Fibroblast of lung (primary cell): ENCODE results near the gene LRRC8E.

Experiments used
- EZH2 ChIP-seq: IDR thresholded peaks from 2 replicates; pipeline ENCODE4 v1.5.1; 2012; ENCODE audit warnings: low read length, control low read depth, mild to moderate bottlenecking; ENCODE audit errors: missing control alignments
- TF ChIP-seq, protein P1 (sequence below), 2 donors: IDR thresholded peaks in 1 of 2; conservative IDR thresholded peaks in 1 of 2; 1 replicate in 1 of 2; 2 replicates in 1 of 2; pipeline ENCODE4 v1.5.1; 2011 to 2012; ENCODE audit warnings: low read length in 2 of 2, control low read depth in 1 of 2, inconsistent platforms in 1 of 2, low read depth in 1 of 2, mild to moderate bottlenecking in 1 of 2

GRCh38 chr19:7870571-7871436, 17.5 kb upstream of the LRRC8E start:
- no peak for TF ChIP-seq EZH2
- TF ChIP-seq, protein P1, sequence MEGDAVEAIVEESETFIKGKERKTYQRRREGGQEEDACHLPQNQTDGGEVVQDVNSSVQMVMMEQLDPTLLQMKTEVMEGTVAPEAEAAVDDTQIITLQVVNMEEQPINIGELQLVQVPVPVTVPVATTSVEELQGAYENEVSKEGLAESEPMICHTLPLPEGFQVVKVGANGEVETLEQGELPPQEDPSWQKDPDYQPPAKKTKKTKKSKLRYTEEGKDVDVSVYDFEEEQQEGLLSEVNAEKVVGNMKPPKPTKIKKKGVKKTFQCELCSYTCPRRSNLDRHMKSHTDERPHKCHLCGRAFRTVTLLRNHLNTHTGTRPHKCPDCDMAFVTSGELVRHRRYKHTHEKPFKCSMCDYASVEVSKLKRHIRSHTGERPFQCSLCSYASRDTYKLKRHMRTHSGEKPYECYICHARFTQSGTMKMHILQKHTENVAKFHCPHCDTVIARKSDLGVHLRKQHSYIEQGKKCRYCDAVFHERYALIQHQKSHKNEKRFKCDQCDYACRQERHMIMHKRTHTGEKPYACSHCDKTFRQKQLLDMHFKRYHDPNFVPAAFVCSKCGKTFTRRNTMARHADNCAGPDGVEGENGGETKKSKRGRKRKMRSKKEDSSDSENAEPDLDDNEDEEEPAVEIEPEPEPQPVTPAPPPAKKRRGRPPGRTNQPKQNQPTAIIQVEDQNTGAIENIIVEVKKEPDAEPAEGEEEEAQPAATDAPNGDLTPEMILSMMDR (conservative IDR thresholded peaks at IDR 0.05 in 1 of 2, IDR thresholded peaks at IDR 0.05 in 1 of 2; ENCODE audit: low read depth in 1 of 2, low read length in 2 of 2): no peak
